GM12878 (cell line): ENCODE measurements around the gene RBM4. TPM values are rescaled to one million over a fixed set of nuclear protein-coding genes. Genes with fewer than 3 reads are reported as not detected.

Experiments
- ATAC-seq: fragments of 200-7000 bp; cut with Tn5 transposase; 3 replicates; pipeline ENCODE4 v1.9.1; 2020; ENCODE audit warnings: mild to moderate bottlenecking, moderate library complexity
- BruUV-seq: library from RNA; stranded (reverse); fragments of 400-500 nt; replicated peaks from 2 replicates; lab custom pipeline; 2021; lab: Mats Ljungman, UMichigan
- CTCF ChIA-PET: fragments of 300-600 bp; sonication (Branson Sonifier 250); formaldehyde crosslinking; extraction: SDS; loops from one replicate; lab custom pipeline; 2021; ENCODE audit warnings: inconsistent platforms; lab: Yijun Ruan, JAX
- POLR2A ChIA-PET: fragments of 350-600 bp; formaldehyde crosslinking; extraction: SDS; loops from one replicate; lab custom pipeline; 2021; ENCODE audit warnings: inconsistent platforms; lab: Charles Lee
- RAD21 ChIA-PET: fragments of 300-600 bp; sonication (Branson Sonifier 250); formaldehyde crosslinking; loops from one replicate; lab custom pipeline; 2023; ENCODE audit warnings: antibody characterized with exemption; ENCODE audit not compliant: unreplicated experiment; lab: Charles Lee
- SMC1A ChIA-PET: fragments of 300-600 bp; sonication (Branson Sonifier 250); formaldehyde crosslinking; loops from one replicate; lab custom pipeline; 2023; ENCODE audit not compliant: unreplicated experiment, uncharacterized antibody; lab: Charles Lee
- DNase-seq: peaks from one replicate; pipeline ENCODE4 v3.0.0-alpha.2; 2011; ENCODE audit warnings: low read depth, low spot score
- FAIRE-seq: peaks from 3 replicates; lab custom pipeline; 2011; peaks lifted over from hg19 to GRCh38; lab: Jason Lieb, UNC
- H2AFZ ChIP-seq: 2 replicates; pipeline ENCODE4 v1.6.0; 2011; ENCODE audit warnings: low read depth, low read length, control low read depth; ENCODE audit not compliant: control insufficient read depth
- H3K27ac ChIP-seq: 2 replicates; pipeline ENCODE4 v1.5.1; 2011; ENCODE audit warnings: control low read depth; ENCODE audit not compliant: control insufficient read depth, insufficient read depth
- H3K27me3 ChIP-seq, 2 experiments: replicated peaks in 1 of 2; 2 replicates each; pipeline versions ENCODE4 v1.6.0 to v1.6.1; 2011; ENCODE audit warnings: low read length in 1 of 2; ENCODE audit not compliant: control insufficient read depth in 2 of 2, insufficient read depth in 2 of 2
- H3K36me3 ChIP-seq, 2 experiments: 2 replicates each; pipeline ENCODE4 v1.5.1; 2011; ENCODE audit warnings: low read length in 1 of 2; ENCODE audit not compliant: control insufficient read depth in 2 of 2, insufficient read depth in 2 of 2
- H3K4me1 ChIP-seq: 2 replicates; pipeline ENCODE4 v1.6.1; 2011; ENCODE audit warnings: mild to moderate bottlenecking, low read length, moderate library complexity, mixed read lengths; ENCODE audit not compliant: control insufficient read depth, insufficient read depth
- H3K4me2 ChIP-seq: 2 replicates; pipeline ENCODE4 v1.6.0; 2011; ENCODE audit warnings: control low read depth; ENCODE audit not compliant: control insufficient read depth, insufficient read depth
- H3K4me3 ChIP-seq: fragments of 200-600 bp; sonication (generic); 2 replicates; pipeline ENCODE4 v1.5.1; 2016
- H3K79me2 ChIP-seq: 2 replicates; pipeline ENCODE4 v1.6.0; 2011; ENCODE audit warnings: low read length; ENCODE audit not compliant: control insufficient read depth, insufficient read depth
- H3K9ac ChIP-seq: 2 replicates; pipeline ENCODE4 v1.8.0; 2011; ENCODE audit warnings: low read length, control low read depth, mixed read lengths; ENCODE audit not compliant: control insufficient read depth, insufficient read depth
- H3K9me3 ChIP-seq: replicated peaks from 3 replicates; pipeline ENCODE4 v1.5.1; 2011; ENCODE audit warnings: mild to moderate bottlenecking, low read length; ENCODE audit not compliant: control insufficient read depth, insufficient read depth
- H4K20me1 ChIP-seq: 2 replicates; pipeline ENCODE4 v1.6.0; 2011; ENCODE audit not compliant: control insufficient read depth, insufficient read depth
- MLLT1 ChIP-seq: fragments of 450-650 bp; IDR thresholded peaks from 2 replicates; pipeline ENCODE4 v1.6.1; 2016; ENCODE audit warnings: mild to moderate bottlenecking
- NFYA ChIP-seq: IDR thresholded peaks from 2 replicates; pipeline ENCODE4 v1.6.1; 2011; ENCODE audit warnings: low read depth, mild to moderate bottlenecking, low read length, improper control_type of control experiment, borderline replicate concordance
- NKRF ChIP-seq: fragments of 450-650 bp; conservative IDR thresholded peaks from 2 replicates; pipeline ENCODE4 v1.6.1; 2017; ENCODE audit warnings: mild to moderate bottlenecking, moderate library complexity
- WGBS: methylation state at CpG from one replicate; pipeline ENCODE4 v1.1.6; 2016; ENCODE audit warnings: low lambda C conversion rate; ENCODE audit not compliant: insufficient replicate concordance, insufficient coverage; ENCODE audit errors: missing lambda C conversion rate; 5-methylcytosine and 5-hydroxymethylcytosine counted together
- in situ Hi-C: fragments of 300-500 bp; cut with MboI; formaldehyde crosslinking; loops from 9 replicates; pipeline ENCODE4 v1.14.3; 2018; ENCODE audit warnings: mixed read lengths
- intact Hi-C: fragments of 100-400 bp; cut with micrococcal nuclease; formaldehyde crosslinking; loops from one replicate; pipeline ENCODE4 v1.14.2; 2022; ENCODE audit not compliant: unreplicated experiment
- polyA plus RNA-seq, 11 experiments: library from polyadenylated mRNA; depleted of rRNA in 4 of 11; unstranded in 6 of 11; stranded (reverse) in 5 of 11; fragments of >200 nt; fragmentation: Nextera tagmentation in 4 of 11; fragmentation: Illumina TruSeq in 1 of 11; extraction: Ambion mirVana in 4 of 11; extraction: Trizol in 1 of 11; gene quantifications; 1 replicate in 1 of 11; 2 replicates in 10 of 11; pipeline versions ENCODE4 v1.2.1 to v1.2.3, GENCODE V29; 2011 to 2016; ENCODE audit warnings: inconsistent platforms in 2 of 11, missing spikeins in 2 of 11, low read depth in 1 of 11
- total RNA-seq, 4 experiments: library from RNA; depleted of rRNA in 3 of 4; stranded (reverse); fragments of >200 nt in 3 of 4; fragmentation: Illumina TruSeq in 1 of 4; extraction: Trizol in 1 of 4; gene quantifications; 2 replicates each; pipeline versions ENCODE4 v1.2.1 to v1.2.3, GENCODE V29; 2013 to 2021

RBM4 gene
- total and polyA plus RNA-seq, 10 of the 15 experiments (the other 5 are each of a cell fraction or from before 2014, with no cell fraction given), result 105 to 224 (median 138) TPM

- Histone ChIP-seq H3K9ac (peak overlapping the region; percentile 78), H3K27me3 (no peaks in the 10 kb centered on the region), H3K4me3 (peak overlapping the region; percentile 75), H3K9me3 (no peaks in the 10 kb centered on the region), H4K20me1 (no peaks in the 10 kb centered on the region), H3K27ac (peak overlapping the region; percentile 89), H3K36me3 (no peaks in the 10 kb centered on the region), H3K4me1 (peaks cover 9% of the 10 kb centered on the region), H3K4me2 (peak overlapping the region; percentile 98), H2AFZ (peak overlapping the region; percentile 89), H3K79me2 (peaks cover 24% of the 10 kb centered on the region)
- CTCF ChIA-PET, result interaction anchor here (0.6 to 6.3 kb wide), 32 partner anchors 9 to 291 kb away, joined by 3 to 166 read pairs (median 8); partner anchors contain the start of genes ACTN3, BBS1, CCDC87 and CCS
- FAIRE-seq (no peak), DNase-seq (no peak), ATAC-seq (no peak)
- RAD21 ChIA-PET, result interaction anchor here (0.7 to 4.0 kb wide), 27 partner anchors 16 to 491 kb away, joined by 3 to 74 read pairs (median 6); partner anchors contain the start of genes ACTN3, CCDC87, CCS and CTSF
- 37% methylated on average over 25 of the region's 27 CpGs for WGBS
- POLR2A ChIA-PET, result interaction anchor here (0.6 to 3.2 kb wide), 16 partner anchors 9 to 238 kb away, joined by 3 to 26 read pairs (median 6); partner anchors contain the start of genes ACTN3, CCDC87, CCS and DPP3
- SMC1A ChIA-PET, result interaction anchor here (0.6 to 4.2 kb wide), 21 partner anchors 13 to 238 kb away, joined by 3 to 74 read pairs (median 5); partner anchors contain the start of genes ACTN3, CCDC87, CCS and MRPL11
- TF ChIP-seq NKRF (peak; percentile 43; the same call in 1 of the 2 replicates), NFYA (no peak), MLLT1 (peak; percentile 5; the same call in 1 of the 2 replicates)
- intact Hi-C loops (loop anchor here (2.0 to 10.0 kb wide), 4 partner anchors 60 to 242 kb away; partner anchors contain the start of genes CCDC87, CCS, DPP3 and MRPL11), in situ Hi-C loops (no loop called here)
- BruUV-seq, result no TSS peak
These were observed 38.6 kb downstream of the RBM4 start for GRCh38 chr11:66676931-66677598.
